ENCODE data around the gene UTP20.

UTP20 gene

GRCh38 chr12:101256266-101256665 lies 23.6 kb upstream of the UTP20 start:
- Histone ChIP-seq H2AFZ (ENCODE audit: low read depth) (no peak overlapping the region), H3K36me3 (ENCODE audit: insufficient read depth) (no peaks in the 10 kb centered on the region)

GRCh38 chr12:101257357-101257756 lies 22.5 kb upstream of the UTP20 start:
- Histone ChIP-seq H3K27me3 (ENCODE audit: insufficient read depth, low read depth) (no peaks in the 10 kb centered on the region), H3K36me3 (ENCODE audit: insufficient read depth) (no peaks in the 10 kb centered on the region), H3K79me2 (ENCODE audit: insufficient read depth, low read depth) (no peaks in the 10 kb centered on the region), H2AFZ (ENCODE audit: low read depth) (no peak overlapping the region), H3K4me2 (no peak overlapping the region), H3K4me3 (IDR thresholded peaks at IDR 0.05; ENCODE audit: insufficient read depth, low read depth, low read length) (no peak overlapping the region), H3K9ac (no peak overlapping the region), H3K4me1 (ENCODE audit: low read depth, poor library complexity, severe bottlenecking) (no peaks in the 10 kb centered on the region), H3K27ac (no peak overlapping the region), H4K20me1 (ENCODE audit: insufficient read depth) (no peaks in the 10 kb centered on the region)
- TF ChIP-seq CTCF (conservative IDR thresholded peaks at IDR 0.05; ENCODE audit: low read depth, low read length) = no peak

More at GRCh38 chr12:101256266-101256665, 23.6 kb upstream of the UTP20 start:
- Histone ChIP-seq H3K27ac (no peak overlapping the region), H3K27me3 (ENCODE audit: insufficient read depth, low read depth) (no peaks in the 10 kb centered on the region), H3K9ac (no peak overlapping the region), H3K4me3 (IDR thresholded peaks at IDR 0.05; ENCODE audit: insufficient read depth, low read depth, low read length) (no peak overlapping the region), H3K4me2 (no peak overlapping the region), H3K4me1 (ENCODE audit: low read depth, poor library complexity, severe bottlenecking) (no peaks in the 10 kb centered on the region), H3K79me2 (ENCODE audit: insufficient read depth, low read depth) (no peaks in the 10 kb centered on the region), H4K20me1 (ENCODE audit: insufficient read depth) (no peaks in the 10 kb centered on the region)
- no peak for TF ChIP-seq CTCF (conservative IDR thresholded peaks at IDR 0.05; ENCODE audit: low read depth, low read length)

GRCh38 chr12:101267111-101267510 lies 12.8 kb upstream of the UTP20 start:
- Histone ChIP-seq H3K27ac (no peak overlapping the region), H3K4me2 (no peak overlapping the region), H4K20me1 (ENCODE audit: insufficient read depth) (no peaks in the 10 kb centered on the region), H3K9ac (no peak overlapping the region), H3K27me3 (ENCODE audit: insufficient read depth, low read depth) (no peaks in the 10 kb centered on the region), H3K4me3 (IDR thresholded peaks at IDR 0.05; ENCODE audit: insufficient read depth, low read depth, low read length) (no peak overlapping the region), H3K79me2 (ENCODE audit: insufficient read depth, low read depth) (no peaks in the 10 kb centered on the region), H2AFZ (ENCODE audit: low read depth) (no peak overlapping the region), H3K36me3 (ENCODE audit: insufficient read depth) (no peaks in the 10 kb centered on the region), H3K4me1 (ENCODE audit: low read depth, poor library complexity, severe bottlenecking) (no peaks in the 10 kb centered on the region)
- no peak for TF ChIP-seq CTCF (conservative IDR thresholded peaks at IDR 0.05; ENCODE audit: low read depth, low read length)

- TF ChIP-seq CTCF (conservative IDR thresholded peaks at IDR 0.05; ENCODE audit: low read depth, low read length) = no peak
- H2AFZ ChIP-seq (ENCODE audit: low read depth) = no peak overlapping the region
- H3K4me3 ChIP-seq (IDR thresholded peaks at IDR 0.05; ENCODE audit: insufficient read depth, low read depth, low read length) = no peak overlapping the region
- H3K27ac ChIP-seq = no peak overlapping the region
- peaks cover 11% of the 10 kb centered on the region for H3K4me1 ChIP-seq (ENCODE audit: low read depth, poor library complexity, severe bottlenecking)
- H3K79me2 ChIP-seq (ENCODE audit: insufficient read depth, low read depth) = peaks cover 12% of the 10 kb centered on the region; the same call in 1 of the 2 replicates
- H3K27me3 ChIP-seq (ENCODE audit: insufficient read depth, low read depth) = no peaks in the 10 kb centered on the region
- H3K9ac ChIP-seq = no peak overlapping the region
- H3K4me2 ChIP-seq = no peak overlapping the region
- no peaks in the 10 kb centered on the region for H4K20me1 ChIP-seq (ENCODE audit: insufficient read depth)
- H3K36me3 ChIP-seq (ENCODE audit: insufficient read depth) = no peaks in the 10 kb centered on the region
These were observed 3.5 kb upstream of the UTP20 start for GRCh38 chr12:101276433-101276832.

Data from KMS-11 (cell line).